Measurements from ENCODE around the gene RTP3. TPM values are rescaled to one million over a fixed set of nuclear protein-coding genes. Genes with fewer than 3 reads are reported as not detected.

Gene RTP3
- total RNA-seq: not detected

- no peak for ATAC-seq (ENCODE audit: insufficient number of reproducible peaks, low FRiP score, low read depth)
- H3K27ac ChIP-seq: no peak within 1 kb of the TSS
- H3K4me3 ChIP-seq: no peak within 1 kb of the TSS
Observed at GRCh38 chr3:46497556-46498265, at the start of gene RTP3. RTP3 (plus strand) TSS chr3:46497976; CDS start chr3:46498063, 87 bp downstream.

GRCh38 chr3:46448721-46449120 lies 49.1 kb upstream of the RTP3 start:
- no peak for ATAC-seq (ENCODE audit: insufficient number of reproducible peaks, low FRiP score, low read depth)
- Histone ChIP-seq H3K36me3 (no peaks in the 10 kb centered on the region), H3K27me3 (replicated peaks; ENCODE audit: insufficient read depth) (no peaks in the 10 kb centered on the region), H3K9me3 (no peaks in the 10 kb centered on the region), H3K4me3 (no peak overlapping the region), H3K27ac (no peak overlapping the region), H3K4me1 (ENCODE audit: control insufficient read depth in 1 of 2, low read depth in 2 of 2) (no peaks in the 10 kb centered on the region)
- TF ChIP-seq, protein P1, sequence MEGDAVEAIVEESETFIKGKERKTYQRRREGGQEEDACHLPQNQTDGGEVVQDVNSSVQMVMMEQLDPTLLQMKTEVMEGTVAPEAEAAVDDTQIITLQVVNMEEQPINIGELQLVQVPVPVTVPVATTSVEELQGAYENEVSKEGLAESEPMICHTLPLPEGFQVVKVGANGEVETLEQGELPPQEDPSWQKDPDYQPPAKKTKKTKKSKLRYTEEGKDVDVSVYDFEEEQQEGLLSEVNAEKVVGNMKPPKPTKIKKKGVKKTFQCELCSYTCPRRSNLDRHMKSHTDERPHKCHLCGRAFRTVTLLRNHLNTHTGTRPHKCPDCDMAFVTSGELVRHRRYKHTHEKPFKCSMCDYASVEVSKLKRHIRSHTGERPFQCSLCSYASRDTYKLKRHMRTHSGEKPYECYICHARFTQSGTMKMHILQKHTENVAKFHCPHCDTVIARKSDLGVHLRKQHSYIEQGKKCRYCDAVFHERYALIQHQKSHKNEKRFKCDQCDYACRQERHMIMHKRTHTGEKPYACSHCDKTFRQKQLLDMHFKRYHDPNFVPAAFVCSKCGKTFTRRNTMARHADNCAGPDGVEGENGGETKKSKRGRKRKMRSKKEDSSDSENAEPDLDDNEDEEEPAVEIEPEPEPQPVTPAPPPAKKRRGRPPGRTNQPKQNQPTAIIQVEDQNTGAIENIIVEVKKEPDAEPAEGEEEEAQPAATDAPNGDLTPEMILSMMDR (IDR thresholded peaks at IDR 0.05): no peak
- no peak for DNase-seq (ENCODE audit: low spot score)

More at GRCh38 chr3:46497556-46498265, at the start of gene RTP3:
- TF ChIP-seq, protein P1 (IDR thresholded peaks at IDR 0.05): no peak
- H3K9me3 ChIP-seq: no peaks in the 10 kb centered on the region
- H3K27me3 ChIP-seq (replicated peaks; ENCODE audit: insufficient read depth): no peaks in the 10 kb centered on the region
- no peaks in the 10 kb centered on the region for H3K36me3 ChIP-seq
- DNase-seq (ENCODE audit: low spot score): no peak
- no peaks in the 10 kb centered on the region for H3K4me1 ChIP-seq (ENCODE audit: control insufficient read depth in 1 of 2, low read depth in 2 of 2)

DNA sequence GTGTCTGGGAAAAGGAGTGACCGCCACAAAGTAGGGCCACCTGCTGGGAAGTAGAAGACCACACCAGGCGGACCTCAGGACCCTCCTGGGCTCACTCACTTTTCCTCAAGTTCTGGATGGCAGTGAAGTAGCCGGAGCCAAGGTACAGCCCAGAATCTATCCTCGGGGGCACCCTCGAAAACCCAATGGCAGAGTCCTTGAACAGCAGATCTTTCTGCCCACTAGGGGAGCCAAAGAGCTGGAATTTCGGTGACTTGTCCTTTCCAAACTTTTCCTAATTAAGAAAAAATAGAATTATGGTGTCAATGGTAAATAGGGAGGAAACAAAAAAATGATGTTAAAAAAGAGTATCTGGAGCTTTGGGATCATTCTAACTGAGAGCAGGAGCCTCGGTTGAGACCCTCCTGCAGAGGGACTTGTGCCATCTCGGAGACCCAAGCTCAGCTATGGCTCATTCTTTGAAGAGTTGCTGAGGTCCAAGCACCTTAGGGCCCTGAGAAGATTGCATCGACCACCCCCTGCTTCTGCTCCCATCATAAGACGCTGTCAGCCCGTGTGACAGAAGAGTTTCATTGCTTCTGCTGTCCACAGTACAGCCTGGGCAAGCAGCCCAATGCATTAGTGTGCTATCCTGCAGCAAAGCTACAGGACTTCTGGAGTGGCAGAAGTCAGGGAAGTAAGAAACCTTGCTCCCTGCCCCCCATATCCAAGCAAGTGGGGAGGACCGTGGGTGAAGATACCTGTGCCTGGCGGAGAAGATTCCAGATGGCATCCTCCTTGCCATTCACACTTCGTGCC lies 47.8 kb upstream of the RTP3 start:
- Histone ChIP-seq H3K27me3 (replicated peaks; ENCODE audit: insufficient read depth) (no peaks in the 10 kb centered on the region), H3K9me3 (no peaks in the 10 kb centered on the region), H3K36me3 (no peaks in the 10 kb centered on the region), H3K4me1 (ENCODE audit: control insufficient read depth in 1 of 2, low read depth in 2 of 2) (no peaks in the 10 kb centered on the region), H3K4me3 (no peak overlapping the region), H3K27ac (no peak overlapping the region)
- ATAC-seq (ENCODE audit: insufficient number of reproducible peaks, low FRiP score, low read depth) (no peak), DNase-seq (ENCODE audit: low spot score) (no peak)
- TF ChIP-seq, protein P1 (IDR thresholded peaks at IDR 0.05): no peak

DNA sequence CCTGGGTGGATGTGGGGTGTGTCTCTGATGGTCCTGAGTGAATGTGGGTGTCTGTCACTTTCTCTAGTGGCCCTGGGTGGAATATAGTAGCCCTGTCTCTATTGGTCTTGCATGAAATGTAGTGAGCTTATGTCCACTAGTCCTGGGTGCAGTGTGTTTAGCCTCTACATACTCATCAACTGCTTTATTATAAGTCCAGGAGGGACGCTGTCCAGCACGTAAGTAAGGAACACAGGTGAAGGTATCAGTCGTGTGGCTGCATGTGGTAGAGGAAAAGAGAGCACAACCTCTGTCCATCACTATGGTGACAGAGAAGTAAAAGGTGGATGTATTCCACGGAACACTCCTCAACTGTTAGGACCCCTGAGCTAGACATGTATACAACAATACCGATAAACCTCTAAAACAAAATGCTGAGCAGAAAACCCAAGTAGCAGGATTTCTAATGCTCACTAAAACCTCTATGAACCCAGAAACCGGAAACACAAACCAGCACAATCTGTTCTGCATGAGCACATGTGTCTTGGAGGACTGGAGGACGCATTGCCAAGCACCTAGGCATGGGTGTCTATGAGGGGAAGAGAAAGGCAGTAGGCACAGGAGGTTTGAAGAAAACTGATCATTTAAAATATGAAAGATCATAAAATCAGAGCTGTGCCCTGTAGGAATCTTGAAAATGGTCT lies 44.1 kb upstream of the RTP3 start:
- TF ChIP-seq, protein P1 (IDR thresholded peaks at IDR 0.05): no peak
- DNase-seq (ENCODE audit: low spot score): no peak
- H3K4me3 ChIP-seq: no peak overlapping the region
- no peaks in the 10 kb centered on the region for H3K4me1 ChIP-seq (ENCODE audit: control insufficient read depth in 1 of 2, low read depth in 2 of 2)
- no peaks in the 10 kb centered on the region for H3K36me3 ChIP-seq
- no peak for ATAC-seq (ENCODE audit: insufficient number of reproducible peaks, low FRiP score, low read depth)
- no peaks in the 10 kb centered on the region for H3K9me3 ChIP-seq
- H3K27me3 ChIP-seq (replicated peaks; ENCODE audit: insufficient read depth): no peaks in the 10 kb centered on the region
- H3K27ac ChIP-seq: no peak overlapping the region

- DNase-seq (ENCODE audit: low spot score): no peak
- Histone ChIP-seq H3K27ac (no peak overlapping the region), H3K27me3 (replicated peaks; ENCODE audit: insufficient read depth) (no peaks in the 10 kb centered on the region), H3K4me1 (ENCODE audit: control insufficient read depth in 1 of 2, low read depth in 2 of 2) (no peaks in the 10 kb centered on the region), H3K9me3 (no peaks in the 10 kb centered on the region), H3K4me3 (no peak overlapping the region), H3K36me3 (no peaks in the 10 kb centered on the region)
- TF ChIP-seq, protein P1 (IDR thresholded peaks at IDR 0.05): no peak
- no peak for ATAC-seq (ENCODE audit: insufficient number of reproducible peaks, low FRiP score, low read depth)
Observed at GRCh38 chr3:46454209-46454595, 43.6 kb upstream of the RTP3 start.
